Calu3 (cell line): ENCODE results near the gene CACNG4. TPM values are rescaled to one million over a fixed set of nuclear protein-coding genes. Genes with fewer than 3 reads are reported as not detected.

Experiments
- BruUV-seq: library from RNA; stranded (reverse); fragments of 400-500 nt; replicated peaks from 2 replicates; lab custom pipeline; 2021; lab: Mats Ljungman, UMichigan
- CTCF ChIA-PET: fragments of 300-600 bp; sonication (Branson Sonifier 250); formaldehyde crosslinking; loops from one replicate; lab custom pipeline; 2022; ENCODE audit warnings: antibody characterized with exemption; lab: Charles Lee
- DNase-seq: peaks from one replicate; pipeline ENCODE4 v3.0.0; 2022
- H3K27ac Mint-ChIP-seq: one replicate; pipeline ENCODE4 v1.8.0; 2022; ENCODE audit warnings: mixed read lengths; ENCODE audit not compliant: unreplicated experiment
- H3K27me3 Mint-ChIP-seq: one replicate; pipeline ENCODE4 v1.8.0; 2022; ENCODE audit warnings: mixed read lengths; ENCODE audit not compliant: unreplicated experiment
- H3K36me3 Mint-ChIP-seq: one replicate; pipeline ENCODE4 v1.8.0; 2022; ENCODE audit warnings: mild to moderate bottlenecking, moderate library complexity, mixed read lengths; ENCODE audit not compliant: insufficient read depth, unreplicated experiment
- H3K4me1 Mint-ChIP-seq: one replicate; pipeline ENCODE4 v1.8.0; 2022; ENCODE audit warnings: mild to moderate bottlenecking, low read depth, mixed read lengths; ENCODE audit not compliant: unreplicated experiment
- H3K4me3 Mint-ChIP-seq: one replicate; pipeline ENCODE4 v1.8.0; 2022; ENCODE audit warnings: mild to moderate bottlenecking, low read depth, moderate library complexity, mixed read lengths; ENCODE audit not compliant: unreplicated experiment
- H3K9me3 Mint-ChIP-seq: one replicate; pipeline ENCODE4 v1.8.0; 2022; ENCODE audit warnings: low read depth, mixed read lengths; ENCODE audit not compliant: unreplicated experiment
- intact Hi-C: fragments of 100-400 bp; cut with micrococcal nuclease; formaldehyde crosslinking; loops from one replicate; pipeline ENCODE4 v1.10.0; 2022; ENCODE audit not compliant: unreplicated experiment
- total RNA-seq: library from RNA; stranded (reverse); gene quantifications from 2 replicates; pipeline ENCODE4 v1.2.3, GENCODE V29; 2022
- TF ChIP-seq, protein P1 (sequence below): fragments of 200-600 bp; IDR thresholded peaks from one replicate; pipeline ENCODE4 v1.8.0; 2022; ENCODE audit warnings: antibody characterized with exemption; ENCODE audit not compliant: unreplicated experiment

Gene CACNG4
- total RNA-seq, 1 experiment from 2014 or later = 3.8 TPM

DNA sequence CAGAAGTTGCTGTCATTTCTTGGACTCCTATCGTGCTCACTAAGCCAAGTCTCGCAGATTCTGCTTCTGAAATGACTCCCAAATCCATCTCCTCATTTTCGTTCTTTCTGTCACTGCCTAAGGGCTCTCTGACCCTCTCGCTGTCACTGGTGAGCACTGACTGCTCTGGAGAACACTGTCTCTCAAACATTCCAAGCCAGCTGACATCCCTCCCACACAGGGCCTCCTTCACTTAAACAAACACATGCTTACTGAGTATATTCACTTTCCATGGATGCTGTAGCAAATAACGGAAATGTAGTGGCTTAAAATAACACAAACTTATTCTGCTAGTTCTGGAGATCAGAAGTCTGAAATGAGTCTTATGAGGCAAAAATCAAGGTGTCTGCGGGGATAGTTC is 98.6 kb downstream of the CACNG4 start:
- H3K4me3 Mint-ChIP-seq = no peak overlapping the region
- no TSS peak for BruUV-seq
- TF ChIP-seq, protein P1, sequence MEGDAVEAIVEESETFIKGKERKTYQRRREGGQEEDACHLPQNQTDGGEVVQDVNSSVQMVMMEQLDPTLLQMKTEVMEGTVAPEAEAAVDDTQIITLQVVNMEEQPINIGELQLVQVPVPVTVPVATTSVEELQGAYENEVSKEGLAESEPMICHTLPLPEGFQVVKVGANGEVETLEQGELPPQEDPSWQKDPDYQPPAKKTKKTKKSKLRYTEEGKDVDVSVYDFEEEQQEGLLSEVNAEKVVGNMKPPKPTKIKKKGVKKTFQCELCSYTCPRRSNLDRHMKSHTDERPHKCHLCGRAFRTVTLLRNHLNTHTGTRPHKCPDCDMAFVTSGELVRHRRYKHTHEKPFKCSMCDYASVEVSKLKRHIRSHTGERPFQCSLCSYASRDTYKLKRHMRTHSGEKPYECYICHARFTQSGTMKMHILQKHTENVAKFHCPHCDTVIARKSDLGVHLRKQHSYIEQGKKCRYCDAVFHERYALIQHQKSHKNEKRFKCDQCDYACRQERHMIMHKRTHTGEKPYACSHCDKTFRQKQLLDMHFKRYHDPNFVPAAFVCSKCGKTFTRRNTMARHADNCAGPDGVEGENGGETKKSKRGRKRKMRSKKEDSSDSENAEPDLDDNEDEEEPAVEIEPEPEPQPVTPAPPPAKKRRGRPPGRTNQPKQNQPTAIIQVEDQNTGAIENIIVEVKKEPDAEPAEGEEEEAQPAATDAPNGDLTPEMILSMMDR = no peak
- CTCF ChIA-PET = no interaction called here
- no peaks in the 10 kb centered on the region for H3K4me1 Mint-ChIP-seq
- H3K36me3 Mint-ChIP-seq = no peaks in the 10 kb centered on the region
- intact Hi-C loops = no loop called here
- no peaks in the 10 kb centered on the region for H3K27me3 Mint-ChIP-seq
- no peak overlapping the region for H3K27ac Mint-ChIP-seq
- DNase-seq = no peak
- H3K9me3 Mint-ChIP-seq = no peaks in the 10 kb centered on the region

DNA sequence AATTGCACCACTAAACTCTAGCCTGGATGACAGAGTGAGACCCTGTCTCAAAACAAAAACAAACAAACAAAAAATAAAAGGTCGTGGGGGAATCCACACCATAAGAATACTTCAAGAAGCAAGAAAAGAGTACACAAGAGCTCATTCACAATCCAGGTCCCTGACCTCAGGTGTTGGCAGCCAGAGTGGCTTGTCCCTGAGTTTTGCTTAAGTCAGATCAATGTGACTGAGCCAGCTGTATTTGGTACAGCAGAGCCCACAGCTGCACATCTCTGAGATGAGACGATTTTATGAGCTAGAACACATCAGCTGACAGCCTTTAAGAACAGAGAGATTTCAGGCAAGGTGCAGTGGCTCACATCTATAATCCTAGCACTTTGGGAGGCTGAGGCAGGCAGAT is 102.2 kb downstream of the CACNG4 start:
- TSS peak; percentile 7 for BruUV-seq
- no peak for DNase-seq
- H3K27me3 Mint-ChIP-seq = no peaks in the 10 kb centered on the region
- H3K9me3 Mint-ChIP-seq = no peaks in the 10 kb centered on the region
- intact Hi-C loops = no loop called here
- H3K36me3 Mint-ChIP-seq = no peaks in the 10 kb centered on the region
- H3K4me1 Mint-ChIP-seq = no peaks in the 10 kb centered on the region
- H3K4me3 Mint-ChIP-seq = no peak overlapping the region
- CTCF ChIA-PET = interaction anchor here (1.2 kb wide), 1 partner anchor 9 kb away, joined by 3 read pairs; no protein-coding TSS in a partner anchor
- no peak overlapping the region for H3K27ac Mint-ChIP-seq
- TF ChIP-seq, protein P1 = no peak

- no peak for DNase-seq
- Mint-ChIP-seq H3K36me3 (no peaks in the 10 kb centered on the region), H3K27me3 (no peaks in the 10 kb centered on the region), H3K4me3 (no peak overlapping the region), H3K9me3 (no peaks in the 10 kb centered on the region), H3K27ac (no peak overlapping the region), H3K4me1 (no peaks in the 10 kb centered on the region)
- no TSS peak for BruUV-seq
- CTCF ChIA-PET = interaction anchor here (0.7 to 1.2 kb wide), 2 partner anchors 8 to 10 kb away, joined by 3 read pairs; no protein-coding TSS in a partner anchor
- TF ChIP-seq, protein P1 = no peak
- intact Hi-C loops = no loop called here
Measured at GRCh38 chr17:67067571-67068482, 103.3 kb downstream of the CACNG4 start.

DNA sequence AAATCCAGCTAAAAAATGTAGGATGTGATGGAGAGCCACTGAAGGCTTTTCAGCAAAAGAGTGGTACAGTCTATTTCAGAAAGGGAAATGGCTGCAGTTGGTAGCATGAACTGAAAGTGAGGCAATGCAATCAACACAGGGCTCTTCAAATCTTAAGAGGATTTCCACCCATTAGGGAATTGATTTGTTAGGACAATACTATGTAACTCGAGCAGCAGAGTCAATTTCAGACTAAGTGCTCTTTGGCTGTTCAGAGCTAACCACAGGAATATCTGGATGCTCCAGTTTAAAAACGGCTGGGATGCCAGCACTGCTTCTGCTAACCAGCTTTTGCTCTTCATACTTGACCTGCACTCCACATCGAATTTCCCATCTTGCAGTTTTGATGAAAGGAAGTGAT is 104.5 kb downstream of the CACNG4 start:
- CTCF ChIA-PET = interaction anchor here (0.5 kb wide), 1 partner anchor 514 kb away, joined by 3 read pairs; no protein-coding TSS in a partner anchor
- DNase-seq = no peak
- Mint-ChIP-seq H3K36me3 (no peaks in the 10 kb centered on the region), H3K9me3 (no peaks in the 10 kb centered on the region), H3K4me3 (no peak overlapping the region), H3K27me3 (no peaks in the 10 kb centered on the region), H3K4me1 (no peaks in the 10 kb centered on the region), H3K27ac (no peak overlapping the region)
- intact Hi-C loops = no loop called here
- no TSS peak for BruUV-seq
- TF ChIP-seq, protein P1 = no peak
